GM19397 (cell line): ENCODE data around the gene LSP1.
"Not testable (repeated sequence)": the region's sequence is repeated elsewhere in the genome, so short reads cannot be mapped to it uniquely, and the experiment has no call there.

Experiments used
- ATAC-seq: cut with Tn5 transposase; IDR thresholded peaks from one replicate; pipeline ENCODE4 v1.9.1; 2021; ENCODE audit warnings: mild to moderate bottlenecking, moderate library complexity; ENCODE audit not compliant: unreplicated experiment

The LSP1 gene

GRCh38 chr11:1875093-1875850, 22.4 kb downstream of the LSP1 start:
- no peak for ATAC-seq

GRCh38 chr11:1875851-1876301, 23.0 kb downstream of the LSP1 start:
- not testable (repeated sequence) for ATAC-seq

GRCh38 chr11:1876361-1877063, 23.6 kb downstream of the LSP1 start:
- no peak for ATAC-seq

DNA sequence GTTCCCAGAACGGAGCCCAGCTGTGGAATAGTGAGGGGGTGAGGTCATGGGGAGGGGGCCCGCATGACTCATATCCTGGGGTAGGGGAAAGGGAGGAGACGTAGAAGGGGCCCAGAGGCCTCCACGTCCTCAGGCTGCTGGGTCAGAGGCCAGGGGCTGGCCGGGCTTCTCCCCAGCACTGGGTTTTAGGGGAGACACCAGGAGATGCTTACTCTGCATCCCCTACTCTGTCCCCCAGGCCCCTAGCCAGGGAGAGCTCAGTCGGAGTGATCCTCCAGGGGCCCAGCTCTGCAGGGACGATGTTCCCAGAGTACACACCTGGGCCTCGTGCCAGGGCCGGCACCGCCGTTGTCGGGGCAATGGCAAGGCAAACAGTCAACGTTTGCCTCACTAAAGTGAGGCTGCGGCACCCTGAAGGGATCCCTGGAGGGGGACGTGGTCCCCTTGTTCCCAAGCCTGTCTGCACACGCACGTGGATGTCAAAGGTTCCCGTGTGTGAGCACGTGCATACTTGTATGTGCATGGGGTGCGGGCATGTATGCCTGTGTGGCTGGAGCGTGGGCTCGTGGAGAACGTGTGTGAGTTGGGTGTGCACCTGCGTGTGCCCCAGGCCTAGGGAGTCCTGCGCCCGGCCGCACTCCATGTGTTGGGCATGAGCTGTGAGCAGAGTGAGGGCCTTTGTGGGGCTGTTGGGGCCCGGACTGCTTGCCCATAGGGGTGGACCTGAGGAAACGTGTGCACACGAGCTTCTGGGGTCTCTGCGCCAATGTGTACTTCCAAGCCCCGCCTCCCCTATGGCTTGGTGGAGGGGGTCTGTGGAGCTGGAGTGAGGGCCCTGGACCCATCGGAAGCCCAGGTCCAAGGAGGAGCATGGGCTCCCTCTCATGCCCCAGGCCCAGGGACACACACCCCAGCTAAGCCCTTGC, 24.6 kb downstream of the LSP1 start:
- no peak for ATAC-seq

DNA sequence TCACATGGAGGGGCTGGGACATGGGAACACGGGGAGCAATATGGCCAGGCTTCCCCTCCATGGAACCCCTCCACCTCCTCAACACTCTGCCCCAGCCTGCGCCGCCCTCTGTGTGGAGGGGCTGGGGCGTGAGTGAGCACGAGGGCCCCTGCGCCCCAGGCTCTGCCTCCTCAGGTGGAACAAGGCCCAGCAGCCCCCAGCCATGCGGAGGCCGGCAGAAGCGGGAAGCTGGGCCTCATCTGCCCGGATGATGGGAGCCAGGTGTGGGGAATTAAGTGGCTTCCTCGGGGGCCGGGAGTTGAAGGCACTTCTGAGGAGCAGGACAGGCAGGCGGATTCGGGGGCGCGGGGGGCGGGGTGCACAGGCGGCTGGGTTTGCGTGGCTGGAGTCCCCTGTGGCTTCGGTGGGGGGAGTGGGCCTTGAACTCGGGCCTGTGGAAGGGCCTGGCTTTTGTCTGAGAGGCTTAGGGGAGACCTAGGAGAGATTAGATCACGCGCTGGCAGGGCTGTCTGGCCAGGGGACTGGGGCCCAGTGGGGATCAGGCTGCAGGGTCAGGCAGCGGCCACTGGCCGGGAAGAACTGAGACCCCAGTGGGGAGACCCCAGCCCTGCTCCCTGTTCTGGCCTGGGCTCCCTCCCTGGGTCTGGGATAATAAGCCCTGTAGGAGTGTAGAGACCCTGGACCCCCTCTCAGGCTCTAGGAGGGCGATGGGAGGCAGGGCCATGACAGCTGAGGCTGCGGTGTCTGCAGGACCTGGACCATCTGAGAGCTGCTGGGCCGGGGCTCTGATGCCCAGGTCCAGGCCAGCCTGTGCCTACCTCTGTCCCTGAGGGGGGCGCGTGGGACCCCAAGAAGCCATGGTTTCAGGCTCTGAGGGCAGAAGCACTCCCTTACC, 25.5 kb downstream of the LSP1 start:
- ATAC-seq: no peak

DNA sequence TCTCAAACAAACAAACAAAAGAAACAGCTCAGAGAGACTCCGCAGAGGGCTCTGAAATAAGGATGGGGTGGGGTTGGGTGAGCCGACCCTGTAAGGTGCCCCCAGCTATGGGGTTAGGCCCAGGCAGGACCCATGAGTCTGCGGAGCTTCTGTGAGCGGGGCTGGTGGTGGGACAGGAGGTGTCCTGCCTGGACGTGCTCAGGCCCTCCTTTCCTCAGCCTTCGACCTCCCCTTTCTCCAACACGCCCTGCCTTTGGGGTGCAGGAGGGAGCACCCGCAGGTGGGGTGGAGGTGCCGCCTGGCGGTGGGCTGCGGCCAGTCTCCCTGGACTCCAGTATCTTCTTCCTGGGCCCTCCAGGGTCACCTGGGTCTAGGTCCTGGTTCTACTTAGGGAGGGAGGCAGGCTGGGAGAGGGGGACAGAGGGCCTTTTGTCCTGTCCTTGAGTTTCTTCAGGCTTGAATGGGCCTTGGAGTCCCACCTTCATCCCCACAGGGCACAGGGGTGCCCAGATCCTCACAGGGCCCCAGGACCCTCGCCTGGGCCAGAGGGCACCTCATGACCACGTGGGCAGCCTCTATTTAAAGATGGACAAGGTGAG, 26.6 kb downstream of the LSP1 start:
- ATAC-seq: no peak

GRCh38 chr11:1879941-1880720, 27.2 kb downstream of the LSP1 start:
- no peak for ATAC-seq

DNA sequence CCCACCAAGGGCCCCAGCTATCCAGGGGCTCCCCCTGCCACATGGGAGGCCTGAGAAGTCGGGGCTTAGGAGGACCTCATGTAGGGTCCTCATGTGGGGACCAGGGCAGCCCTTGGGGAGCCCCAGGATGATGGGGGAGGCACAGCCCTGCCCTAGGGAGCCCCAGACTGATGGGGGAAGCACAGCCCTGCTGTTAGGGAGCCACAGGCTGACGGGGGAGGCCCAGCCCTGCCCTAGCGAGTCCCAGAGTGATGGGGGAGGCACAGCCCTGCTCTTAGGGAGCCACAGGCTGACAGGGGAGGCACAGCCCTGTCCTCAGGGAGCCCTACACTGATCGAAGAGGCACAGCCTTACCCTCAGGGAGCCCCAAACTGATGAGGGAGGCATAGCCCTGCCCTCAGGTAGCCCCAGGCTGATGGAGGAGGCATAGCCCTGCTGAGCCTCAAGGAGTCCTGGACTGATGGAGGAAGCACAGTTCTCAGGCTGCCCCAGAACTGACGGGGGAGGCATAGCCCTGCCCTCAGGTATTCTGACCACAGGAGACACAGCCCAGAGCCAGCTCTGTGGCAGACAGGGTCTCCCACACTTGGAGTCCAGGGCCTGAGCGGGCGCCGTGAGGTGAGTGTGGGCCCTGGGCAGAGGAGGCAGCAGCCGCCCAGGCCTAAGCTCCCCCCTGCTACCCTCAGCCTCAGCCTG, 28.0 kb downstream of the LSP1 start:
- ATAC-seq: no peak

- no peak for ATAC-seq
Observed at GRCh38 chr11:1881442-1882264, 28.8 kb downstream of the LSP1 start.

- ATAC-seq: no peak
Observed at GRCh38 chr11:1882265-1883238, 29.7 kb downstream of the LSP1 start.

GRCh38 chr11:1883346-1884302, 30.7 kb downstream of the LSP1 start:
- no peak for ATAC-seq

GRCh38 chr11:1884303-1884700, 31.4 kb downstream of the LSP1 start:
- no peak for ATAC-seq

DNA sequence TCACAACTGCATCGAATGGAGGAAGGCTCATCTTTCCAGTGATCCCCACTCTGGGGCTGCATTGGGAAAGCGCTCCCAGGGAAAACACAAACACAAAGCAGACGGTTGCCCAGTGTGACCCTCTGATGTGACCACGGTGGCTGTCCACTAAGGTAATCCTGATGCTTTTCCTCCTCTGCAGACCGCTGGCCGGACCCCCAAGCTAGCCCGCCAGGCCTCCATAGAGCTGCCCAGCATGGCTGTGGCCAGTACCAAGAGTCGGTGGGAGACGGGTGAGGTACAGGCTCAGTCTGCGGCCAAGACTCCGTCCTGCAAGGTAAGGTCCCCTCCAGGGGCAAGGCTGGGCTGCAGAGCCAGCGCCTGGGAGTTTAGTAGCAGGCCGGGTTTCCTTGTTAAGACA, 33.7 kb downstream of the LSP1 start:
- not testable (repeated sequence) for ATAC-seq

DNA sequence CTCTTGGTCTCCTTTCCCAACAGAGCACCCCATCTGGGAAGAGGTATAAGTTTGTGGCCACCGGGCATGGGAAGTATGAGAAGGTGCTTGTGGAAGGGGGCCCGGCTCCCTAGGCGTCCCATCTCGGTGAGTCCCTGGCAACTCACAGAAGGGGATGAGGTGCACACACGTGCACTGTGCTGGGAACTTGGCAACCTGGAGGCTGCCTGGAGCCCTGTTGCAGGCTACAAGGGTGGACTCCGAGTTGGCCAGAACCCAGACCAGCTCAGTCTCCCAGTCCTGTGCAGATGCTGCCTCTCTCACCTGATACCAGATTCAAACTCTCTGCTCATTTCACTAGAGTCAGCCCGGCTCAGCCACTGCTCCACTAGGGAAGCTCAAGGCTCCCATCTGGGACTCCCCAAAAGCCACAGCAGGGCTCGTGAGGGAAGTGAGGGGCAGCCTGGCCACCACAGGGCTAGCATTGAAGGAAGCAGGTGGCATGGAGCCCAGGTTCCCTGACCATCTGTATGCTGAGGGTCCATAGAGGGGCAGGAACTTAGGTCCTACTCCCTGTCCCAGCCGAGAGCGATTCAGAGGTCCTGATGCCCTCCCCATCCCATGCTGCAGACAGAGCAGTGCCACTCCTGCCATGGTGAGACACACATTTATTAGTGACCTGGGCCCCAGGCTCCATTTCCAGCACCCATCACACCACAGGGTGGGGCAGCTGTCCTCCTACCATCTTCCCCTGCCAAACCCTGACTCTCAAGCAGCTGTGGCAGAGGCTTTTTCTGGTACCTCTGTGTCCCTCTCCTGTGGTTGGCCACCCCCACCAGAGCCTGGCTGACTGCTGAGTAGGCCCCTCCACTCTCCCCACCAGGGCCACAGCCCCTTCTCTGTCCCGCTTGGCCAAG, 34.8 kb downstream of the LSP1 start:
- ATAC-seq: no peak
